Progenitor cell of endocrine pancreas (in vitro differentiated cells): ENCODE measurements around the gene AADACL3. TPM values are rescaled to one million over a fixed set of nuclear protein-coding genes. Genes with fewer than 3 reads are reported as not detected.

Source experiments
- DNase-seq: peaks from one replicate; pipeline ENCODE4 v3.0.0; 2021; ENCODE audit warnings: low spot score; ENCODE audit not compliant: unreplicated experiment
- H3K27ac Mint-ChIP-seq: 2 replicates; pipeline ENCODE4 v1.8.0; 2021; ENCODE audit warnings: mild to moderate bottlenecking, moderate library complexity, mixed read lengths
- H3K27me3 Mint-ChIP-seq: 2 replicates; pipeline ENCODE4 v1.8.0; 2021; ENCODE audit warnings: mixed read lengths
- H3K36me3 Mint-ChIP-seq: 2 replicates; pipeline ENCODE4 v1.8.0; 2022; ENCODE audit warnings: mixed read lengths; ENCODE audit not compliant: insufficient read depth
- H3K4me1 Mint-ChIP-seq: 2 replicates; pipeline ENCODE4 v1.8.0; 2021; ENCODE audit warnings: low read depth, mixed read lengths
- H3K4me3 Mint-ChIP-seq: 2 replicates; pipeline ENCODE4 v1.8.0; 2021; ENCODE audit warnings: low read depth, mild to moderate bottlenecking, moderate library complexity, mixed read lengths
- H3K9me3 Mint-ChIP-seq: 2 replicates; pipeline ENCODE4 v1.8.0; 2021; ENCODE audit warnings: low read depth, mixed read lengths
- total RNA-seq: library from RNA; stranded (reverse); gene quantifications from 2 replicates; pipeline ENCODE4 v1.2.1, GENCODE V29; 2021
- TF ChIP-seq, protein P1 (sequence below): fragments of 200-600 bp; sonication (generic); IDR thresholded peaks from one replicate; pipeline ENCODE4 v1.5.0; 2021; ENCODE audit warnings: antibody characterized with exemption, mild to moderate bottlenecking; ENCODE audit not compliant: unreplicated experiment

Gene AADACL3
- total RNA-seq, 1 donor from 2014 or later, result not detected

DNA sequence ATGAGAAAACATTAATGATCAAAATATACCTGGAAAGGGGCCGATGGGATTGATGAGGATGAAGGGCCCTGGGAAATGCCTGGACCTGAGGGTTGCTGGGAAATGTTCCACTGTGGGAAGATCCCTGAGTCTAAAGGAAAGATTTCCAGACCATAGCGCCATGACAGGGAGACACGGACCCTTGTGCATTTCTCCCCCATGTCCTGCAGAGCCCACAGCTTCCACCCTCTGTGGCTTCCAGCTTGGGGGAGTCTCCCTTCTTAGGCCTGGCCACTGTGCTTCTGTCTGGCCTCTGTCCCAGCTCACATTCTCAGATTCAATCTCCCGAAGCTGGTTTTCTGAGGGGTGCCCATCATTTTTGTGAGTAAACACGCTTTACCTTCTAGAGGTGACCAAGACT, 56.6 kb downstream of the AADACL3 start:
- DNase-seq, result no peak
- peaks cover 48% of the 10 kb centered on the region for H3K27me3 Mint-ChIP-seq
- H3K36me3 Mint-ChIP-seq, result no peaks in the 10 kb centered on the region
- H3K9me3 Mint-ChIP-seq, result no peaks in the 10 kb centered on the region
- TF ChIP-seq, protein P1, sequence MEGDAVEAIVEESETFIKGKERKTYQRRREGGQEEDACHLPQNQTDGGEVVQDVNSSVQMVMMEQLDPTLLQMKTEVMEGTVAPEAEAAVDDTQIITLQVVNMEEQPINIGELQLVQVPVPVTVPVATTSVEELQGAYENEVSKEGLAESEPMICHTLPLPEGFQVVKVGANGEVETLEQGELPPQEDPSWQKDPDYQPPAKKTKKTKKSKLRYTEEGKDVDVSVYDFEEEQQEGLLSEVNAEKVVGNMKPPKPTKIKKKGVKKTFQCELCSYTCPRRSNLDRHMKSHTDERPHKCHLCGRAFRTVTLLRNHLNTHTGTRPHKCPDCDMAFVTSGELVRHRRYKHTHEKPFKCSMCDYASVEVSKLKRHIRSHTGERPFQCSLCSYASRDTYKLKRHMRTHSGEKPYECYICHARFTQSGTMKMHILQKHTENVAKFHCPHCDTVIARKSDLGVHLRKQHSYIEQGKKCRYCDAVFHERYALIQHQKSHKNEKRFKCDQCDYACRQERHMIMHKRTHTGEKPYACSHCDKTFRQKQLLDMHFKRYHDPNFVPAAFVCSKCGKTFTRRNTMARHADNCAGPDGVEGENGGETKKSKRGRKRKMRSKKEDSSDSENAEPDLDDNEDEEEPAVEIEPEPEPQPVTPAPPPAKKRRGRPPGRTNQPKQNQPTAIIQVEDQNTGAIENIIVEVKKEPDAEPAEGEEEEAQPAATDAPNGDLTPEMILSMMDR, result no peak
- no peak overlapping the region for H3K4me3 Mint-ChIP-seq
- no peaks in the 10 kb centered on the region for H3K4me1 Mint-ChIP-seq
- no peak overlapping the region for H3K27ac Mint-ChIP-seq

DNA sequence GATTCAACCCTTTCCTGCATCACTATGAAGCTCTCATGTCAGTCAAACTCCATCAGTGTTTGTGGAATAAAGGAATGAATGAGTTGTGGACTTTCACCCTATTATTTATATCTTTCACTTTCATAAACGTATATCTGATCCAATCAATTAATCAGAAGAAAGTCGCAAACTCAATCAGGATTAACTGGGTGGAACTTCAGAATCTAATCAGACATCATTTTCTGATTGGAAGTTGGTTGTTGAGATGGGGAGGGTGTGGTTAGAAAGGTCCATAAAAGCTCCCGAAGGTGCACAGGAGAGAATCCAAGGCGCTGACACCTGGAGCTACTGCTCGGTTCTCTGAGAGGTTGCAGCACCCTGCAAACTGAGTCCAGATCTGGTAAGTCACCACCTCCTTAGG, 57.5 kb downstream of the AADACL3 start, which contains the start of gene PRAMEF12:
TSS of gene PRAMEF12 (plus strand) at position 301 of the 400 bp plus-strand sequence. CDS start 1,130 bp downstream, outside the sequence.
- H3K4me1 Mint-ChIP-seq, result no peaks in the 10 kb centered on the region
- no peaks in the 10 kb centered on the region for H3K9me3 Mint-ChIP-seq
- DNase-seq, result no peak

DNA sequence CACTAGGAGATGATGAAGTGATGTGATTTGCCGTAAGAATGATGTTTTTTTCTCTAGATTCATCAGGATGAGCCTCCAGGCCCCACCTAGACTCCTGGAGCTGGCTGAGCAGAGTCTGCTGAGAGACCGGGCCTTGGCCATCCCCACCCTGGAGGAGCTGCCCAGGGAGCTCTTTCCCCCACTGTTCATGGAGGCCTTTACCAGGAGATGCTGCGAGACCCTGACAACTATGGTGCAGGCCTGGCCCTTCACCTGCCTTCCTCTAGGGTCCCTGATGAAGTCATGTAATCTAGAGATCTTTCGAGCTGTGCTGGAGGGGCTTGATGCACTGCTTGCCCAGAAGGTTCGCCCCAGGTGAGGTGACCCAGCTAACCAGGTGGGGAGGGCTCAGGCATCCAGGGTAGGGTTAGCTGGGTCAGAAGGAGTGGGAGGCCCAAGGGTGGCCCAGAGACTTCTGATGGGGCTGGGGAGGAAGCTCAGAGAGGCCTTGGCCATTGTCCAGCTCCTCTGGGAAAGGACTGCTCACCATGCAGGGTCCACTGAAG, 59.0 kb downstream of the AADACL3 start:
- Mint-ChIP-seq H3K4me3 (no peak overlapping the region), H3K36me3 (no peaks in the 10 kb centered on the region), H3K4me1 (no peaks in the 10 kb centered on the region), H3K9me3 (no peaks in the 10 kb centered on the region), H3K27ac (no peak overlapping the region), H3K27me3 (peaks cover 44% of the 10 kb centered on the region)
- TF ChIP-seq, protein P1, result no peak
- DNase-seq, result no peak

More for the DNA sequence above, 57.5 kb downstream of the AADACL3 start, which contains the start of gene PRAMEF12:
- no peak within 1 kb of the TSS for H3K4me3 Mint-ChIP-seq
- no peak within 1 kb of the TSS for H3K27ac Mint-ChIP-seq
- H3K36me3 Mint-ChIP-seq, result no peaks in the 10 kb centered on the region
- TF ChIP-seq, protein P1, result no peak
- peaks cover 46% of the 10 kb centered on the region for H3K27me3 Mint-ChIP-seq

DNA sequence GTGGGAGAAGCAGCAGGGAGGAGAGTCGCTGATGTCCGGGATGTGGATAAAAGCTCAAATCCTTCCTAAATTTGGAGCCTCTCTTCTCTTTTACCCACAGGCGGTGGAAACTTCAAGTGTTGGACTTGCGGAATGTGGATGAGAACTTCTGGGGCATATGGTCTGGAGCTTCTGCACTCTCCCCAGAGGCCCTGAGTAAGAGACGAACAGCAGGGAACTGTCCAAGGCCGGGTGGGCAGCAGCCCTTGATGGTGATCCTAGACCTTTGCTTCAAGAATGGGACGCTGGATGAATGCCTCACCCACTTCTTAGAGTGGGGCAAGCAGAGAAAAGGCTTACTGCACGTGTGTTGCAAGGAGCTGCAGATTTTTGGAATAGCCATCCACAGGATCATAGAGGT, 59.5 kb downstream of the AADACL3 start:
- no peak for DNase-seq
- Mint-ChIP-seq H3K9me3 (no peaks in the 10 kb centered on the region), H3K4me3 (no peak overlapping the region), H3K27ac (no peak overlapping the region), H3K36me3 (no peaks in the 10 kb centered on the region), H3K4me1 (no peaks in the 10 kb centered on the region), H3K27me3 (peaks cover 38% of the 10 kb centered on the region)
- TF ChIP-seq, protein P1, result no peak

DNA sequence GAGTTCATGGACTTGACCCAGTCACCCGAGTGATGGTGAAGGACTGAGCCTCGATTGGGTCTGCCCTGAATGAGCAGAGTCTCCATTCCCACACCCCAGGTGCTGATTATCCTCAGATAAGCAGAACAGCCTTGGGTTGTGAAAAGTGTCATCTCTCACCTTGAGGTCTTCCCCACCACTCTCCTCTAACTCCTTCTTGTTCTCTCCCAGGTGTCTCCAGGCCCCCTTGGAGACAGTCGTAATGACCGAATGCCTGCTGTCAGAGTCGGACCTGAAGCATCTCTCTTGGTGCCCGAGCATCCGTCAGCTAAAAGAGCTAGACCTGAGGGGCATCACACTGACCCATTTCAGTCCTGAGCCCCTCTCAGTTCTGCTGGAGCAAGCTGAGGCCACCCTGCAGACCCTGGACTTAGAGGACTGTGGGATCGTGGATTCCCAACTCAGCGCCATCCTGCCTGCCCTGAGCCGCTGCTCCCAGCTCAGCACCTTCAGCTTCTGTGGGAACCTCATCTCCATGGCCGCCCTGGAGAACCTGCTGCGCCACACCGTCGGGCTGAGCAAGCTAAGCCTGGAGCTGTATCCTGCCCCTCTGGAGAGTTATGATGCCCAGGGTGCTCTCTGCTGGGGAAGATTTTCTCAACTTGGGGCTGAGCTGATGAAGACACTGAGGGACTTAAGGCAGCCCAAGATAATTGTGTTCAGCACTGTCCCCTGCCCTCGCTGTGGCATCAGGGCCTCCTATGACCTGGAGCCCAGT, 61.1 kb downstream of the AADACL3 start:
- Mint-ChIP-seq H3K36me3 (no peaks in the 10 kb centered on the region), H3K4me3 (no peak overlapping the region), H3K27ac (no peak overlapping the region), H3K9me3 (no peaks in the 10 kb centered on the region), H3K4me1 (no peaks in the 10 kb centered on the region), H3K27me3 (peaks cover 30% of the 10 kb centered on the region)
- DNase-seq, result no peak
- TF ChIP-seq, protein P1, result no peak

Other genes with a start within 250 kb of the AADACL3 start
- gene DHRS3, start 97.9 kb upstream of the AADACL3 start, total RNA-seq, result 176 and 214 TPM in 2 replicates
- 0.24 TPM in 2 replicates for gene AADACL4, start 72.0 kb upstream of the AADACL3 start, total RNA-seq
- 1.2 and 2.8 TPM in 2 replicates for gene CFAP107, start 30.1 kb downstream of the AADACL3 start, total RNA-seq
- not detected in 2 replicates for gene PRAMEF12, start 57.6 kb downstream of the AADACL3 start, total RNA-seq
- not detected in 2 replicates for gene PRAMEF1, start 75.3 kb downstream of the AADACL3 start, total RNA-seq
- not detected in 2 replicates for gene PRAMEF11, start 115.3 kb downstream of the AADACL3 start, total RNA-seq
- gene HNRNPCL1, start 132.6 kb downstream of the AADACL3 start, total RNA-seq, result not detected in 2 replicates
- not detected in 2 replicates for gene PRAMEF2, start 141.0 kb downstream of the AADACL3 start, total RNA-seq
- gene PRAMEF4, start 170.1 kb downstream of the AADACL3 start, total RNA-seq, result not detected in 2 replicates
- gene PRAMEF10, start 182.2 kb downstream of the AADACL3 start, total RNA-seq, result not detected in 2 replicates
- gene PRAMEF7, start 200.5 kb downstream of the AADACL3 start, total RNA-seq, result not detected in 2 replicates
- not detected in 2 replicates for gene PRAMEF6, start 231.5 kb downstream of the AADACL3 start, total RNA-seq